ENCODE data around the gene CES3.
"Not testable (repeated sequence)": the region's sequence is repeated elsewhere in the genome, so short reads cannot be mapped to it uniquely, and the experiment has no call there.

Gene CES3

DNA sequence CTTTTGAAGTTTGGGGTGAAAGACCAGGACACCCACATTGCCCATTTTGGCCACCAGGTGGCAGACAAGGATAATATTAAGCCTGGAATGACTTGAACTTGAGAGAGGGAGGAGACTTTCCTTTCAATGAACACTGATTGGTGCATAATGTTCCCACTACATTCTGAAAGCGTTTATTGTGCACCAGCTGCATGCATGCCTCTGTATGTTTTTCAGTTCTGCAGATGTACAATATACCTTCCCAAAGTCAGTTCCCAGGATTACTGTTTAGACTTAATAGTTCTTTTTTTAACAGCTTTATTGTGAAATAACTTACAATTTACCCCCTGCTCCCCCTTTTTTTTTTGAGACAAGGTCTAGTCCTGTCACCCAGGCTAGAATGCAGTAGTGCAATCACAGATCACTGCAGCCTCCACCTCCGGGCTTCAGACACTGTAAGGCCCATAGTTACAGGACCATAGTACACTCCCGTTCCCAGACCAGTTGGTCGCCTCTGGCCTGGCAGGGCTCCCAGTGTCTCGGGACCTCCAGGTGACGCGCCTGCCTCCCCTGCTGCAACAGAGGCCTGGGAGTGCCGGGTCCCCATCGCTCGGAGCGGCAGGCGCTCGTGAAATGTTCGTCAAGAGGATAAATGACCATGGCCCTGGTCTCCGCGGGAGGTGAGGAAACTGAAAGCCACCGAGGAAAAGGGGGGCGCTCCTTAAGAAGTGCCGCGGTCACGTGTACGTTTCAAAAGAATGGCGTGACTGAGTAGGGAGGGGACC, 13.6 kb upstream of the CES3 start:
- DNase-seq: peak; percentile 84

- peak; percentile 70 for DNase-seq
Observed at GRCh38 chr16:66948134-66948836, 12.8 kb upstream of the CES3 start.

DNA sequence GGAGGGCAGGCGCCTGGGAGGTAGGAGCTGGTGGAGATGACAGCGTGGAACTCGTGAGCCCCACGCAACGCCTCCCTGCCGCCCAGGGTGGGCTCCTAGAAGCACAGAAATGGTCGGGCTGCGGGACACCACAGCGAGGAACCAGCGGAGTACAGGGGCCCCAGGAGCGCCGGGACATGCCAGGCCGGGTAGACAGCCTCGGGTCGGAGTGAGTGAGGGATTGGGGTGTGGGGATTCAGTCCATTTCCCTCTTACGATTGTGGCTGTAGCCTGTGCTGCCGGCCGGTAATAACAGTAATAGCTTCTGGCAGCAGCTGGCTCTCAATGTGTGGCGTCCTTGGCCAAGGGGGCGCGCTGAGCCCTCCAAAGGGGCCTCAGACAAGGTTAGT, 12.2 kb upstream of the CES3 start:
- peak; percentile 71 for DNase-seq

DNA sequence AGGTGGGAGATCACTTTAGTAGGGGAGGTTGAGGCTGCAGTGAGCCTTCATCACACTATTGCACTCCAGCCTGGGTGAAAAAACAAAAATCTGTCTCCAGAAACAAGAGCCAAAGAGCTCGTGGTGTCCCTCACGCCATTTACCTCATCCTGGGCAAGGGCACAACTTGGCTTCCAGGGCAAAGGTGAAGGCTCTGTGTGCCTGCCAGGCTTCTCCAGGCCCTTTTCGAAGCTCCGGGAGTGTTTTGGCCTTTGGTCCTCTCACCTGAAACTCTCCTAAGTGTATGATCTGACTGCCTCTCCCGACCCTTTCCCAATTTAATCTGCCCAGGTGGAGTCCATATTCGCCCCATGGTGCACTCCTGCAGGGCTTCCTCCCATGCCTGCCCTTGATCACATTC, 11.6 kb upstream of the CES3 start:
- DNase-seq: no peak

DNA sequence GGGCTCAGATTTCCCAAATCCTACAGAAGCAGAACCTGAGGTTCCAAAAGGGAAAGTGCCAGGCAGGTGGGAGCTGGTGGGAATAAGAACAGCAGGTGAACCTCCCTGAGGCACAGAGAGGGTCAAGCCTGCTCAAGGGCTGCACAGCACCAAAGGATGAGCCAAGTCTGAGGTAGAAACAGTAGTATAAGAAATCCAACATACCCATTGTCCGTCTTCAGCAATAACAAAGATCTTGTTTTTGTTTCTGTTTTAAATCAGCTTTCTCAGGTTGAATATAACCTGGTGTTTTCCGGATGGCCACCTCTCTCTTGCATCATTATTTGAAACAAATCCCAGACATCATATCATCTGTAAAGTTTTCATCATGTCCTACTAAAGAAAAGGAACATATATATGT, 10.6 kb upstream of the CES3 start:
- DNase-seq: no peak

GRCh38 chr16:66950971-66951790, 9.9 kb upstream of the CES3 start:
- DNase-seq: no peak

DNA sequence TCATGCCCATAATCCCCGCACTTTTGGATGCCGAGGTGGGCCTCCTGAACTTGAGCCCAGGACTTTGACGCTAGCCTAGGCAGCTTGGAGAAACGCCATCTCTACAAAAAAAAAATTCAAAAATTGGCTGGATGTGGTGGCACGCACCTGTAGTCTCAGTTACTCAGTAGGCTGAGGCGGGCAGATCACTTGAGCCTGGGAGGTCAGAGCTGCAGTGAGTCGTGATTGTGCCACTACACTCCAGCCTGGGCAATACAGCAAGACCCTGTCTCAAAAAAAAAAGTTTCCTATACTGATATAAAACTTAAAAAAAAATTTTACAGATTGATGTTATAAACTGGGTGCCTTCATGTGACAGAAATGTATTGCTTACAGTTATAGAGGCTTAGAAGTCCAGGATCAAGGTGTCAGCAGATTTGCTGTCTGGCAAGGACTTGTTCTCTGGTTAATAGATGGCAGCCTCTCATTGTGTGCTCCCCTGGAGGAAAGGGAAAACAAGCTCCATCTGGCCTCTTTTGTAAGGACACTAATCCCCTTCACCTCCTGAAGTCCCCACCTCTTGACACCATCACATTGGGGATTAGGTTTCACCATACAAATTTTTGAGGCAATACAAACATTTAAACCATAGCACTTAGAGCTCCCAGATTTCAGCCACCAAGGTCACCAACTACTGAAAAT, 8.5 kb upstream of the CES3 start:
- DNase-seq: no peak

DNA sequence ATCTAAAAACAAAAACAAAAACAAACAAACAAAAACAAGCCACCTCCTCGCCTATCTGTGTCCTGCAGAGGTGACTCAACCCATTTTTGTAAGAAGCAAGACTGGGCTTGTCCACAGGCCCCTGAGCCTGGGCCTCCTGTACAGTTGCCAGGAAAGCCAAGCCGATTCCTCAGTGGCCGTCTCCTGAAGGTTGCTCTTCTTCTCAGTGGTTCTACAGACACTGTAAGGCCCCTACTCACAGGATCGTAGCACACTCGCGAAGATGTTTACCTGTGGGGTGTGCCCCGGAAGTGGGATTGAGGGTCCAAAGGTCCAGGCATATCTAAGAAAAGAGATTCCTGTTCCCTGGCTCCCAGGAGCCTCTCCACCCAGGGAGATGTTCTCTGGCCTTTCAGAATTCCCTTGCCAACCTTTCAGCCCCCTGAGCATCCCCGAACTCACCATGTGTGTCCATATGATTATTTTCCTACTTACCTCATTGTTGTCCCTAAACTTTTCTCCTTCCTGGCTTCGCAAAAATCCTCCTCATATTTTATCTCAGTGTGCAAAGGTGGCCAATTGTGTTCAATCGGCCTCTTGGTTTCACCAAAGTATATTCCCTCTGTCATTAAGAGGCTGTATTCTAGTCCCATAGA, 7.5 kb upstream of the CES3 start:
- no peak for DNase-seq

DNA sequence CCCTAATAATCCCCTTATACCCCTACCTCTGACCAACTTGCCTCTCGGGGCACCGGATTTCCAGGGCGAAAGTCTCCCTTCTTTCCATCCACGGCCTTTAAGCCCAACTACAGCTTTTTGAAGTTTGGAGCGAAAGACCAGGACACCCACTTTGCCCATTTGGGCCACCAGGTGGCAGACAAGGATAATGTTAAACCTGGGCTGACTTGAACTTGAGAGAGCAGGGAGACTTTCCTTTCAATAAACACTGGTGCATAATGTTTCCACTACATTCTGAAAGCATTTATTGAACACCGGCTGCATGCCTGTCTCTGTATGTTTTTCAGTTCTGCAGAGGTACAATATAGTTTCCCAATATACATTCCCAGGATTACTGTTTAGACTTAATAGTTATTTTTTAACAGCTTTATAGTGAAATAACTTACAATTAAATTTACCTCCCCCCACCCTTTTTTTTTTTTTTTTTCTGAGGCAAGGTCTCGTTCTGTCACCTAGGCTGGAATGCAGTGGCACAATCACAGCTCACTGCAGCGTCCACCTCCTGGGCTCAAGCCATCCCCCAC, 6.9 kb upstream of the CES3 start:
- peak; percentile 76 for DNase-seq

DNA sequence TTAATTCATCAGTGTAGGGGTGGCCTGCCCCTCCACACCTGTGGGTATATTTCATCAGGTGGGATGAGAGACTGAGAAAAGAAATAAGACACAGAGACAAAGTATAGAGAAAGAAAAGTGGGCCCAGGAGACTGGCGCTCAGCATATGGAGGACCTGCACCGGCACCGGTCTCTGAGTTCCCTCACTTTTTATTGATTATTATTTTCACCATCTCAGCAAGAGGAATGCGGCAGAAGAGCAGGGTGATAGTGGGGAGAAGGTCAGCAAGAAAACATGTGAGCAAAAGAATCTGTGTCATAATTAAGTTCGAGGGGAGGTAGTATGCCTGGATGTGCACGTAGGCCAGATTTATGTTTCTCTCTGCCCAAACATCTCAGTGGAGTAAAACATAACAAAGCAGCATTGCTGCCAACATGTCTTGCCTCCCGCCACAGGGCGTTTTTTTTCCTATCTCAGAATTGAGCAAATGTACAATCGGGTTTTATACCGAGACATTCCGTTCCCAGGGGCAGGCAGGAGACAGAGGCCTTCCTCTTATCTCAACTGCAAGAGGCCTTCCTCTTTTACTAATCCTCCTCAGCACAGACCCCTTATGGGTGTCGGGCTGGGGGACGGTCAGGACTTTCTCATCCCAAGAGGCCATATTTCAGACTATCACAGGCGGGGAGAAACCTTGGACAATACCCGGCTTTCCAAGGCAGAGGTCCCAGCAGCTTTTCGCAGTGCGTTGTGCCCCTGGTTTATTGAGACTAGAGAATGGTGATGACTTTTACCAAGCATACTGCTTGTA, 5.5 kb upstream of the CES3 start:
- not testable (repeated sequence) for DNase-seq

- DNase-seq: not testable (repeated sequence)
Observed at GRCh38 chr16:66956154-66956457, 5.0 kb upstream of the CES3 start.

- no peak for DNase-seq
Observed at GRCh38 chr16:66958857-66959703, 2.0 kb upstream of the CES3 start.

- DNase-seq: no peak
Observed at GRCh38 chr16:66959704-66960161, 1.3 kb upstream of the CES3 start.

GRCh38 chr16:66960270-66960669, 796 bp upstream of the CES3 start:
- DNase-seq: no peak

DNA sequence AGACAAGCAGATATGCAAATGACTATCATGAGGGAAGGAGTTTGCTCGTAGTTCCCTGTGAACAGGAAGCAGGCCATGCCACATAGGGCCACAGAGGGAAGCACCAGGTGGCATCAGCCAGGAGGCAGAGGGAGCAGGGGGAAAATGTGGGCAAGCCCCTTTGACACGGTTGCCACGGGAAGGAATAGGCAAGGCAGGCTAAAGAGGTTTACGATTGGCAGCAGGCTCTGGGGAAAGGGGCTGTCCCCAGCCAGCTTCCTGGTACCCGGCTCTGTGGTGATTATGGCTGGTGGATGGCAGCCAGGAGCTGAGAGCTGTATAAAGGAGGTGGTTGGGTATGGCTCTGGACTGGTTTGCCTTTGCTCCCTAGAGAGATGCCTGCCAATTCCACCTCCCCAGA, 848 bp downstream of the CES3 start:
- no peak for DNase-seq

- no peak for DNase-seq
Observed at GRCh38 chr16:66964049-66964448, 3.0 kb downstream of the CES3 start.

- no peak for DNase-seq
Observed at GRCh38 chr16:66968847-66969246, 7.8 kb downstream of the CES3 start.

GRCh38 chr16:66970775-66971720, 10.0 kb downstream of the CES3 start:
- DNase-seq: no peak

GRCh38 chr16:66972983-66973382, 11.9 kb downstream of the CES3 start:
- DNase-seq: no peak

Data from retina (tissue), 1 donor.